ENCODE data around the gene PIAS3. TPM values are rescaled to one million over a fixed set of nuclear protein-coding genes. Genes with fewer than 3 reads are reported as not detected.
A peak's percentile ranks its signal among the peaks of the same experiment; 100 is the strongest.

The PIAS3 gene
- total RNA-seq, 2 donors from 2014 or later: 14.1 to 15.8 TPM

DNA sequence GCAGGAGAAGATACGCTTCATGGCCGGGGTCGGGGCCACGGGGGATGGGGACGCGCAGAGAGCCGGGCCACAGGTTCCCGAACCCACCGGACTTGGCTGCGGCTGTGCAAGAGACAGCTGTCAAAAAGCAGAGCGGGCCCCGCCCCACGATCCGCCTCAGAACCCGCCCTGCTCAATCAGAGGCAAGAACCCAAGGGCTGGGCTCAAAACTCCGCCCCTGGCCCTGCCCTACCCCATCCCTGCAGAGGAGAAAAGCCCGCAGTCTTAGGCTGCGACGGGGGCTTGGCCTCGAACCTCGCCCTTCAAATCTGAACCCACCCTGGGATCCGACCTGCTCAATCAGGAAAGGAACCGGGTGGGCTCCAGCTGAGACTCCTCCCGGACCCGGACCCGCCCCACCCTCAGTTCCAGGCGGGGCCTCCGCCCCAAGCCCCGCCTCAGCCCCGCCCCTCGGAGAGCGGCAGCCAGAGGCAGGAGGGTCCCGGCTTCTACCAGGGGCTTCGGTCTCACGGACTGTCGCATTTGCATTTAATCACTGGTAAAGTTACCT is 26.9 kb upstream of the PIAS3 start, which contains the start of gene ANKRD35:
TSS of gene ANKRD35 (minus strand) at position 129 of the 550 bp plus-strand sequence. CDS start at position 21, 108 bp downstream.
- peak; percentile 88 for DNase-seq
- H3K4me3 ChIP-seq: peak within 1 kb of the TSS; percentile 74
- intact Hi-C loops (cut with DNase I): no loop called here
- H3K9me3 ChIP-seq: no peaks in the 10 kb centered on the region
- H3K9ac ChIP-seq (ENCODE audit: low read depth in 2 of 2, low read length in 2 of 2): peak within 1 kb of the TSS in 1 of 2 donors; percentile 17
- H3K36me3 ChIP-seq: no peaks in the 10 kb centered on the region
- no peak for TF ChIP-seq CTCF (IDR thresholded peaks at IDR 0.05)
- no peak within 1 kb of the TSS for H3K27ac ChIP-seq
- peaks cover 4% of the 10 kb centered on the region for H3K27me3 ChIP-seq
- H3K4me1 ChIP-seq: peaks cover under 1% of the 10 kb centered on the region

DNA sequence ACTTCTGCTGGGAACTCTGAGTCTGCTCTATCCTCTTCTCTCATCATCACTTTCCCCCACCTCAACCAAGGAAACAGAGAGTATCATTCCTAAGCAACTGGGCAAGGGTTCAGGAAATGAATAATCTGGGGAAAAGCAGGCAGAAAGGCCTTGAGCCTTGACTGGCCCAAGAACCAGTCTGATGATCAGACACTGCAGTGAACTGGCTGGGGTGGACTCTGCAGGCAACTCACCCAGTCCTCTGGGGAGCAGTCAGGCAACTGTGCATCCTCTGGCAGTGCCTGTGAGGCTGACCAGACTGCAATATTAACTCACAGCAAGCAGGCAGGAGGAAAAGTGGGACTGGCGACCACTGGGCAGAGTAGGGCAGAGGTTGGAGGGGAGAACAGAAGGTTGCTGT is 25.8 kb upstream of the PIAS3 start:
- intact Hi-C loops (cut with DNase I): no loop called here
- DNase-seq: no peak
- Histone ChIP-seq H3K4me3 (no peak overlapping the region), H3K9me3 (no peaks in the 10 kb centered on the region), H3K27ac (no peak overlapping the region), H3K4me1 (no peaks in the 10 kb centered on the region), H3K27me3 (peaks cover 4% of the 10 kb centered on the region), H3K36me3 (no peaks in the 10 kb centered on the region), H3K9ac (ENCODE audit: low read depth in 2 of 2, low read length in 2 of 2) (no peak overlapping the region)
- no peak for TF ChIP-seq CTCF (IDR thresholded peaks at IDR 0.05)

- no peak overlapping the region for H3K4me3 ChIP-seq
- no peak overlapping the region for H3K27ac ChIP-seq
- H3K4me1 ChIP-seq: no peaks in the 10 kb centered on the region
- no peak for DNase-seq
- peaks cover 4% of the 10 kb centered on the region for H3K27me3 ChIP-seq
- H3K9me3 ChIP-seq: no peaks in the 10 kb centered on the region
- no peaks in the 10 kb centered on the region for H3K36me3 ChIP-seq
- TF ChIP-seq CTCF (IDR thresholded peaks at IDR 0.05): no peak
- H3K9ac ChIP-seq (ENCODE audit: low read depth in 2 of 2, low read length in 2 of 2): no peak overlapping the region
- intact Hi-C loops (cut with DNase I): no loop called here
Observed at GRCh38 chr1:145879775-145880174, 20.9 kb upstream of the PIAS3 start.

DNA sequence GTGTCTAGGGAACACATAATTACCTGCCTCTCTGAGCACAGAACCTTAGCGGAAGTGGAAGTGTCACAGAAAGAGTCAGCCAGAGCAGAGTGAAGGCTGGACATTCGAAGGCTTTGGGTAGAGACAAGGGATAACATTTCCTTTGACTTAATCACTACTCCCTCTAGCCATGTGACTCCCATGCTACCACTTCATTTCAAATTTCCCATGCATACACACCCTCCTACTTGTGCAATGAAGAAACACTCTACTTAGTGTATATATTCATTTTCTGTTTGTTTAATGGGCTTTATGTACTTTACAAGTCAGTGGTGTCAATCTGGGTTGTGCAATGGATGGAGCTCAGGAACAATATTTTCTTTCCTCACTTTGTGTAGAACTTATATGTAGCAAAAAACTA is 19.8 kb upstream of the PIAS3 start:
- no peak overlapping the region for H3K4me3 ChIP-seq
- no peaks in the 10 kb centered on the region for H3K4me1 ChIP-seq
- no peak overlapping the region for H3K27ac ChIP-seq
- no peak overlapping the region for H3K9ac ChIP-seq (ENCODE audit: low read depth in 2 of 2, low read length in 2 of 2)
- no peaks in the 10 kb centered on the region for H3K9me3 ChIP-seq
- no peak for TF ChIP-seq CTCF (IDR thresholded peaks at IDR 0.05)
- peaks cover under 1% of the 10 kb centered on the region for H3K27me3 ChIP-seq
- H3K36me3 ChIP-seq: no peaks in the 10 kb centered on the region
- intact Hi-C loops (cut with DNase I): no loop called here
- no peak for DNase-seq

- no peak for DNase-seq
- Histone ChIP-seq H3K4me3 (no peak overlapping the region), H3K9ac (ENCODE audit: low read depth in 2 of 2, low read length in 2 of 2) (no peak overlapping the region), H3K27me3 (no peaks in the 10 kb centered on the region), H3K9me3 (no peaks in the 10 kb centered on the region), H3K4me1 (no peaks in the 10 kb centered on the region), H3K36me3 (no peaks in the 10 kb centered on the region), H3K27ac (no peak overlapping the region)
- no peak for TF ChIP-seq CTCF (IDR thresholded peaks at IDR 0.05)
- intact Hi-C loops (cut with DNase I): no loop called here
Observed at GRCh38 chr1:145877923-145878486, 19.1 kb upstream of the PIAS3 start.
